IMR-90 (cell line): ENCODE data around the gene CKAP2L. TPM values are rescaled to one million over a fixed set of nuclear protein-coding genes. Genes with fewer than 3 reads are reported as not detected.

Source experiments
- polyA plus RNA-seq, 3 experiments: library from polyadenylated mRNA; depleted of rRNA; stranded (reverse); fragments of >200 nt; gene quantifications; 2 replicates each; pipeline ENCODE4 v1.2.3, GENCODE V29; 2012; ENCODE audit warnings: low replicate concordance in 1 of 3
- total RNA-seq: library from RNA; depleted of rRNA; stranded (reverse); fragments of >200 nt; gene quantifications from 2 replicates; pipeline ENCODE4 v1.2.3, GENCODE V29; 2012; rRNA removed

Gene CKAP2L
- total and polyA plus RNA-seq, 2 of the 4 experiments (the other 2 are of a cell fraction), result 6.4 to 9.9 TPM

Other genes starting within 250 kb of the CKAP2L start
- 22.8 and 24.6 TPM in 2 replicates for gene POLR1B, start 222.1 kb downstream of the CKAP2L start, total RNA-seq
- gene POLR1B, start 222.1 kb downstream of the CKAP2L start, polyA plus RNA-seq (2012; rRNA removed), result 10.5 and 10.9 TPM in 2 replicates
- gene CHCHD5, start 180.0 kb downstream of the CKAP2L start, total RNA-seq, result 4.8 and 8.1 TPM in 2 replicates
- 40.1 and 46.2 TPM in 2 replicates for gene CHCHD5, start 180.0 kb downstream of the CKAP2L start, polyA plus RNA-seq (2012; rRNA removed)
- 94.1 and 123 TPM in 2 replicates for gene SLC20A1, start 118.7 kb downstream of the CKAP2L start, total RNA-seq
- 72.3 and 93.6 TPM in 2 replicates for gene SLC20A1, start 118.7 kb downstream of the CKAP2L start, polyA plus RNA-seq (2012; rRNA removed)
- not detected in 2 replicates for gene NT5DC4, start 43.6 kb downstream of the CKAP2L start, total RNA-seq
- gene NT5DC4, start 43.6 kb downstream of the CKAP2L start, polyA plus RNA-seq (2012; rRNA removed), result not detected in 2 replicates
- 0.83 and 1.1 TPM in 2 replicates for gene IL1A, start 19.9 kb upstream of the CKAP2L start, total RNA-seq
- 0.39 and 0.48 TPM in 2 replicates for gene IL1A, start 19.9 kb upstream of the CKAP2L start, polyA plus RNA-seq (2012; rRNA removed)
- 3.0 and 3.6 TPM in 2 replicates for gene IL1B, start 72.2 kb upstream of the CKAP2L start, total RNA-seq
- gene IL1B, start 72.2 kb upstream of the CKAP2L start, polyA plus RNA-seq (2012; rRNA removed), result 3.2 and 4.4 TPM in 2 replicates
- not detected in 2 replicates for gene IL37, start 146.6 kb upstream of the CKAP2L start, total RNA-seq
- 0.15 TPM in 1 of 2 replicates, not detected in the other for gene IL37, start 146.6 kb upstream of the CKAP2L start, polyA plus RNA-seq (2012; rRNA removed)
- not detected in 2 replicates for gene IL36G, start 213.4 kb upstream of the CKAP2L start, total RNA-seq
- gene IL36G, start 213.4 kb upstream of the CKAP2L start, polyA plus RNA-seq (2012; rRNA removed), result not detected in 2 replicates
- gene IL36A, start 240.8 kb upstream of the CKAP2L start, total RNA-seq, result not detected in 2 replicates
- gene IL36A, start 240.8 kb upstream of the CKAP2L start, polyA plus RNA-seq (2012; rRNA removed), result not detected in 2 replicates